ENCODE data around the gene NOP9.

Gene NOP9

GRCh38 chr14:24254630-24255392 is 44.8 kb upstream of the NOP9 start:
- TF ChIP-seq POLR2AphosphoS5 (IDR thresholded peaks at IDR 0.05; ENCODE audit: low read depth, low read length) (no peak), REST (IDR thresholded peaks at IDR 0.05; ENCODE audit: insufficient read depth in 1 of 2, low read depth in 2 of 2, low read length in 2 of 2) (no peak), FOXP2 (optimal IDR thresholded peaks at IDR 0.05; ENCODE audit: borderline replicate concordance, extremely low read depth, extremely low read length, insufficient read depth) (no peak), TAF1 (IDR thresholded peaks at IDR 0.05; ENCODE audit: borderline replicate concordance, insufficient read depth, low read length) (no peak), SIN3A (IDR thresholded peaks at IDR 0.05; ENCODE audit: borderline replicate concordance, insufficient read depth, low read length) (no peak)

GRCh38 chr14:24255438-24255837 is 44.2 kb upstream of the NOP9 start:
- no peak for TF ChIP-seq SIN3A (IDR thresholded peaks at IDR 0.05; ENCODE audit: borderline replicate concordance, insufficient read depth, low read length)
- no peak for TF ChIP-seq POLR2AphosphoS5 (IDR thresholded peaks at IDR 0.05; ENCODE audit: low read depth, low read length)
- TF ChIP-seq TAF1 (IDR thresholded peaks at IDR 0.05; ENCODE audit: borderline replicate concordance, insufficient read depth, low read length) = no peak

GRCh38 chr14:24255931-24256711 is 43.5 kb upstream of the NOP9 start:
- TF ChIP-seq FOXP2 (optimal IDR thresholded peaks at IDR 0.05; ENCODE audit: borderline replicate concordance, extremely low read depth, extremely low read length, insufficient read depth) (no peak), SIN3A (IDR thresholded peaks at IDR 0.05; ENCODE audit: borderline replicate concordance, insufficient read depth, low read length) (no peak), TAF1 (IDR thresholded peaks at IDR 0.05; ENCODE audit: borderline replicate concordance, insufficient read depth, low read length) (no peak), REST (IDR thresholded peaks at IDR 0.05; ENCODE audit: insufficient read depth in 1 of 2, low read depth in 2 of 2, low read length in 2 of 2) (no peak), POLR2AphosphoS5 (IDR thresholded peaks at IDR 0.05; ENCODE audit: low read depth, low read length) (no peak)

- TF ChIP-seq SIN3A (IDR thresholded peaks at IDR 0.05; ENCODE audit: borderline replicate concordance, insufficient read depth, low read length) = no peak
- TF ChIP-seq POLR2AphosphoS5 (IDR thresholded peaks at IDR 0.05; ENCODE audit: low read depth, low read length) = no peak
- TF ChIP-seq FOXP2 (optimal IDR thresholded peaks at IDR 0.05; ENCODE audit: borderline replicate concordance, extremely low read depth, extremely low read length, insufficient read depth) = no peak
- no peak for TF ChIP-seq TAF1 (IDR thresholded peaks at IDR 0.05; ENCODE audit: borderline replicate concordance, insufficient read depth, low read length)
- no peak for TF ChIP-seq REST (IDR thresholded peaks at IDR 0.05; ENCODE audit: insufficient read depth in 1 of 2, low read depth in 2 of 2, low read length in 2 of 2)
Observed at GRCh38 chr14:24256960-24257359, 42.7 kb upstream of the NOP9 start.

GRCh38 chr14:24258119-24258518 is 41.5 kb upstream of the NOP9 start:
- TF ChIP-seq POLR2AphosphoS5 (IDR thresholded peaks at IDR 0.05; ENCODE audit: low read depth, low read length) (no peak), SIN3A (IDR thresholded peaks at IDR 0.05; ENCODE audit: borderline replicate concordance, insufficient read depth, low read length) (no peak), FOXP2 (optimal IDR thresholded peaks at IDR 0.05; ENCODE audit: borderline replicate concordance, extremely low read depth, extremely low read length, insufficient read depth) (no peak), TAF1 (IDR thresholded peaks at IDR 0.05; ENCODE audit: borderline replicate concordance, insufficient read depth, low read length) (no peak), REST (IDR thresholded peaks at IDR 0.05; ENCODE audit: insufficient read depth in 1 of 2, low read depth in 2 of 2, low read length in 2 of 2) (no peak)

Measured in PFSK-1 (cell line).